ENCODE results near the gene PARD3B.

The PARD3B gene

DNA sequence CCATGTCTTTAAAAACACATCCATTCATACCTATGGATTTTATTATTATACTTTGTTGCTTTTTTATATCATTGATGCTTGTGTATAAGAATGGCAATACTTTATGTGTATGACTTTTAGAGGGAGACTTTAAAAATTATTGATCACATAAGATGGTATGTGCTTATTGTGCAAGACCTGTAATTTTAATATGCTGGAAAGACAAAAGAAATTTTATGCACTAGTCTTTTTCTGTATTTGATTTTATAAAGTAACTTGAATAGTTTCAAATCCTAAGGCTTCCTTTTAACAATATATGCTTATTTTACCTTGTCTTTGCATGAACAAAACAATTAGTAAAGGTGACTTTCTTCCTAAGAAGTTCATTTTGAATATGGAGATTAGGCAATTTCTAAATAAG is 226.4 kb downstream of the PARD3B start:
- no peak for FAIRE-seq

GRCh38 chr2:204772546-204772945 is 227.3 kb downstream of the PARD3B start:
- FAIRE-seq, result no peak

- FAIRE-seq, result no peak
Measured at GRCh38 chr2:204775766-204776165, 230.5 kb downstream of the PARD3B start.

- no peak for FAIRE-seq
Measured at GRCh38 chr2:204776781-204777559, 231.7 kb downstream of the PARD3B start.

DNA sequence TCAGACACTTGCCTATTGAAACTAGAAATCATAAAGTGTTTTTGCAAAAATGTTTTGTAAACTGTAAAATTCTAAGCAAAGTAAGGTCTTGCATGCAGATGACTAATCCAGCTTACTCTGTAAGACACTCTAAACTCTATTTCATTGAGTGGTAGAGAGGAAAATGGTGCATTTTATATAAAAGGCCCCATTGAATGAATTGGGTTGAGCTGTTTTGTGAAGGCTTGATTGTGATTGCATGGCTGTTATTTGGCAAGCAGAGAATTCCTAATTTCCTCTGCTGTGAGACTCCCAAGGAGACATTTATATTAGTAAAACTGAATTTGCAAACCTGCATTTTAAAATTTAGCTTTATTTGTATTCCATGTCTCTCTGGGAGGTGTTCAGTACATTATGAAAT is 234.5 kb downstream of the PARD3B start:
- FAIRE-seq, result no peak

DNA sequence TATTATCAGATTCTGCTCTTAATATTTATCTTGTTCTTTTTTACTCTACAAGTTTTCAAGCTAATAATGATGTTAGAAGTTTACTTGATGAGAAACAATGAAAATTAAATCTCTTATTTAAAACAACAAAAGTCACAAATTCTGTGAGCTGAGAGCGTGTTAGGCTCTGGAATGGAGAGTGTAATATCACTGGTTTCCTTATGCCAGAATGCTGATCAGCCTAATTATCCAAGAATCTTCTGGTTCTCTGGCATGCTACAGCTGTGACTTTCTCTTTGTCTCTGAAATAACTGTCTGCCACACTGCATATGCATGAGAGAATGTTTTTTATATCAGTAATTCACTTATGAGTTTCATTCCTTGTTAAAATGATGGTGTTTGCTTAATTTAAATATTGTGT is 236.7 kb downstream of the PARD3B start:
- no peak for FAIRE-seq

DNA sequence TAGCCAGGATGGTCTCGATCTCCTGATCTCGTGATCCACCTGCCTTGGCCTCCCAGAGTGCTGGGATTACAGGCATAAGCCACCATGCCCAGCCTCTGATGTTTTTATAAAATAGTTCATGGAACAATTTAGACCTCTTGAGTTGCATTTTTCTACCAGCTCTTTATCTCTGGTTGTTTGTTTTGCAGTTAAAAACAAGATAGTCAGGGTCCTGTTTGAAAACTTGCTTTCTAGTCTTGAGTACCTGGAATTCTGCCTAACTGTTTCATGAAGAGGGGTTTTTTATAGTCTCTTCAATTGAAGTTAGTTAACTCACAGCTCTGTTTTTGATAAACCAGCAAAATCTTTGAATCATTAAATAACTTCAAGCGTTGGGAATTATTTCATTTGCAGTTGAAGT is 244.8 kb downstream of the PARD3B start:
- no peak for FAIRE-seq

DNA sequence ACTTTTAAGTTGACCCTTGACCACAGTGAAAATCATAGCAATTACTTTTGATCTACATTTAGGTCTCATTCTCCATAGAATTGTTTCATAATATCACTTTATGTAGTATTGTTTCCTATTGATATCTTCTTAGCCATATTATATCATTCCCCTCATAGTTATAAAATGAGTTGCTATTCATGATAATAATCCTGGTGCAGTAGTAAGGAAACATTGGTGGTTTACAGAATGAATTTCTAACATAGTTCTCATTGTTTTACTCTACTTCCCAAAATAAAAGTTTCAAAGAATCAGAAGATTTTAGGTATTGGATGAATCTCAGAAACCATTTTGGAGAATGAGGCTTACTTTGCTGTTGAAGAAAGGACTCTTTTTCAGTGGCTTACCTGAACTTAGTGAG is 246.0 kb downstream of the PARD3B start:
- no peak for FAIRE-seq

DNA sequence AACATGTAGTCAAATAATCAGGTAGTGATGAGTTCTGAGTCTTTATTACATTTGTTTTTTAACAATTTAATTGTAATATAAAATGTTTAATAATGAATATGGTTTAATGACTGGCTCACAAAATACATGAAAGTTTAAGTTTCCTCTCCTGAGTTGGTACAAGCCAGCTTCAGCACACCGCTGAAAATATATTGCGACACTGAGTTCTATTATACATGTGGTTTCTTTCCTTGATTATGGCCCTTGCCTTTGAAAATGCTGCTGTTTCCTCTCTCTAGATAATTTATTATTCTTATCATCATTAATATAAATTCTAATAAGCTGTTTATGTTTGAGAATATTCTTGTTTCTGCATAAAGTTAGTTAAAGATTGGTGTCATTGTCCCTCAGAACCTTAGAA is 249.3 kb downstream of the PARD3B start:
- FAIRE-seq, result no peak

- FAIRE-seq, result no peak
Measured at GRCh38 chr2:204795156-204795555, 249.9 kb downstream of the PARD3B start.

DNA sequence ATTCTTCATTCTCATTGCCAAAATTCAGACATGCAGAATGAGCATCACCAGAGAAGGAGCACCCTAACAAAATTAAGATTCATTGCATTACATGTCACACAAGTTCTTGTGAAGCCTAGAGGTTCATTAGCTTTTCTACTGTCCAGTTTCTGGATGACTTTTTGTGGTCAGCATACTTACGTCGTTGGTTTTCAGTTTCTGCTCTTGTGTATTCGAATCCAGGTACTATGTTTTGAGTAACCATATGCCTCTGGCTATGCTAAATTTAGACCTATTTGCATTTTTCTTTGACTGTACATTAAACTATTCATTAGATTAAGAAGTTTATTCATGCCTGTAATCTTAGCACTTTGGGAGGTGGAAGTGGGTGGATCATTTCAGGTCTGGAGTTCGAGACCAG is 251.3 kb downstream of the PARD3B start:
- FAIRE-seq, result no peak

GRCh38 chr2:204799791-204800190 is 254.5 kb downstream of the PARD3B start:
- no peak for FAIRE-seq

DNA sequence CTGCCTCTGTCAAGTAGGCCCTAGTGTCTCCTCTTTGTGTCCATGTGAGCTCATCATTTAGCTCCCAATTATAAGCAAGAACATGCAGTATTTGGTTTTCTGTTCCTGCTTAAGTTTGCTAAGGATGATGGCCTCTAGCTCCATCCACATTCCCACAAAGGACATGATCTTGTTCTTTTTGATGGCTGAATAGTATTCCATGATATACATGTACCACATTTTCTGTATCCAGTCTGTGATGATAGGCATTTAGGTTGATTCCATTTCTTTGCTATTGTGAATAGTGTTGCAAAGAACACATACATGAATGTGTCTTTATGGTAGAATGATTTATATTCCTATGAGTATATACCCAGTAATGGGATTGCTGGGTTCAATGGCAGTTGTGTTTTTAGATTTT is 263.2 kb downstream of the PARD3B start:
- no peak for FAIRE-seq

GRCh38 chr2:204824751-204825453 is 279.6 kb downstream of the PARD3B start:
- no peak for FAIRE-seq

- FAIRE-seq, result no peak
Measured at GRCh38 chr2:204825681-204826080, 280.4 kb downstream of the PARD3B start.

DNA sequence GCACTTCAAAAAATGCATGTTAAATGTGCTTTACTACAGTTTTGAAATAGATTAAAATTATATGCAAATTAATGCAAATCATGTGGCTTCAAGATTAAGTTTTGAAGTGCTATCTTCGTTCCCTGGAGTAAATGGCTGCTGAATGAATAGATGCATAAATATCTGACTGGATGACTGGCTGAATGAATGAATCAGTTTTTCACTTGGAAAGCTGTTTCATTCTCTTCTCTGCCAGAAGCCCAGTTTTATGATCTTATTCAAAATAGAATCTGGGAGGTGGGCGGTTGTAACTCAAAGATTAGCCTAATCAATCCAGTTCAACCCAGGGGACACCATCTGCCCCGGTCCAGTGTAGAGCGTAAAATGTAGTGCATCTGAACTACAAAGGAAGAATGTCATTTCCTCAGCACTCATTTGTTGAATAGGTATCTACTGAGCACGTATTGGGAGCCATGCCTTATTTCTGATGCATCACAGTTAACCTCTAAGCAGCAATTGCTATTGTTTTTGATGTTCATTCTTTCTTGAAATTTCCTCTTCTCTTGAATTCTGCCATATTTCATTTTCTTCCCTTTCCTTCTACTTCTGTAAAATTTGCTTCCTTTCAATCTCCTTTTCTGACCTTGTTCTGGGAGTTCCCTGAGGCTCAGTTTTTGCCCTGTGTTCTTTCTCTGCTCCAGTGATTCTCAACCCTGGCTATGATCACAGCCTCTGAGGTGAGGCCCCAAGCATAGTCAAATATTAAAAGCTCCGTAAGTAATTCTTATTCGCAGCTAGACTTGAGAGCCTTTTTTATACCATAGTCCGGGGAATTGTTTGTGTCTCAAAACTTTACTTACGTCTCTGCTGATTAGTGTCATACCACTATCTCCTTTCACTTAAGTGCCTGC is 282.7 kb downstream of the PARD3B start:
- FAIRE-seq, result no peak

DNA sequence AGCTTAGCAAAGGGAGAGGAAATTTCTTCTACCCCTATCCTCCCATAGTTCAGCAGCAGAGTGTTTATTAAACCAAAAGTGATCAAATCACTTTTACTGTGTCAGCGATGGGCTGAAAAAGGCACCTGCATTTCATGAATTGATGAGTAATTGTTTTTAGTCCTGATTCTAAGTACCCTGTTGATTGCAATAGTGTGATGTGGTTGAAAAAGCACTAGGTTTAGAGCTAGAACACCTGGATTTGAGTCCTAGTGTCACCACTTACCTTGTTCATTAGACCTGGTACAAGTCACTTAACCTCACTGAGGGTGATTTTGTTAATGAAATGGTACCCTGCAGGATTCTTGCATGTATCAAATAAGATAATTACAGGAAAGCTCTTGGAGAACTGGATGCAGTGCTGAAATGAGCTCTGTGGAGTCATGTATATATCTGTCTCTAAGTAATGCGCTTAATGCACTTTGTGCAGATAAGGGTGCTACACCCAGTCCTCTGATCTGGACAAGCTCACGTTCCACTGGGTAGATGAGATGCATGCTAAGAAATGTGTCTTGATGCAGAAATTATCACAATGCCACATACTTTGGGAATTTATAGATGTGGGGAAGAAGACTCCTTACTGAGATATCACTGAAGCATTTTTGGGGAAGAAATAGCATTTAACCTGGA is 289.6 kb downstream of the PARD3B start:
- no peak for FAIRE-seq

DNA sequence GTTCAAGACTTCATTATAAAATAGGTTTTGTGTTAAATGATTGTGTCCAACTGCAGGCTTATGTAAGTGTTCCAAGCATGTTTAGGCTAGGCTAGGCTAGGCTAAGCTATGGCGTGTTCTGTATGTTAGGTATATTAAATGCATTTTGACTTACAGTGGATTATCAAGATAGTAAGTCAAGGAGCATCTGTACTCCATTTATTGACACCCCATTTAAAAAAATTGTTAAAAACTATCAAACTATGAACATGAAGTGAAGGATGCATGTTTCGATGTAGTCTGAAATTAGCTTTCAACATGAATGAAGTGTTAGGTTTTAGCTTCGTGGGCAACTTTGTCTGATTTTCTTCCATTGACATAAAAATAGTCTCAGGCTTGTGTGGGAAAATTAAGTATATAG is 290.5 kb downstream of the PARD3B start:
- no peak for FAIRE-seq

- no peak for FAIRE-seq
Measured at GRCh38 chr2:204840504-204840903, 295.2 kb downstream of the PARD3B start.

DNA sequence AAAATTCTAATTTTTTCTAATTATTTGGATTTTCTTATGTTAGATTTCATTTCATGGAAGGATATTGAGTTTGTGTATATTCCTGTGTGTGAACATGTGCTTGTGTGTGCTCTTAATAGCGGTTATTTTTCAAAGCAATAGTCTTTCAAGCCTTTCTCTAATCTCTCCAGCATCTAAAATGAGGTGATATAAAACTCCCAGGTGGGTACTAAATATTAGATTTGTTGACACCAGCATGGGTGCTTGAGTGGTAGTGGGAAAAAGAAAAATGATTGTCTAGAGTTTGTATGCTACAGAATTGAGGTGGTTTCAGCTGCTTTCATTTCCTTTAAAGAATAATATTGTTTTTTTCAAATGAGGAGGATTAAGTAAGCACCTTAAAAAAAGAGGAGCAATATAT is 296.8 kb downstream of the PARD3B start:
- no peak for FAIRE-seq

GRCh38 chr2:204842661-204843485 is 297.6 kb downstream of the PARD3B start:
- no peak for FAIRE-seq

- no peak for FAIRE-seq
Measured at GRCh38 chr2:204846471-204846870, 301.2 kb downstream of the PARD3B start.

All from G401.6 (cell line).